ENCODE data around the gene TREX2.

The TREX2 gene

GRCh38 chrX:153487590-153488071, 41.8 kb upstream of the TREX2 start:
- H3K4me3 ChIP-seq (ENCODE audit: low read depth in 1 of 2, low read length in 2 of 2), result no peak overlapping the region
- H3K9me3 ChIP-seq (ENCODE audit: low read length), result no peaks in the 10 kb centered on the region
- no peak overlapping the region for H3K9ac ChIP-seq (ENCODE audit: low read length)
- H3K36me3 ChIP-seq (ENCODE audit: insufficient read depth, low read length), result no peaks in the 10 kb centered on the region
- peaks cover 0 to 9% of the 10 kb centered on the region in 2 donors for H3K27me3 ChIP-seq (ENCODE audit: control insufficient read depth in 1 of 2, insufficient read depth in 2 of 2, low read length in 2 of 2)
- no peak overlapping the region for H3K27ac ChIP-seq (ENCODE audit: low read depth, low read length)
- no peaks in the 10 kb centered on the region for H3K4me1 ChIP-seq (ENCODE audit: insufficient read depth, low read length)

GRCh38 chrX:153486171-153486570, 40.3 kb upstream of the TREX2 start:
- no peak overlapping the region for H3K27ac ChIP-seq (ENCODE audit: low read depth, low read length)
- H3K27me3 ChIP-seq (ENCODE audit: control insufficient read depth in 1 of 2, insufficient read depth in 2 of 2, low read length in 2 of 2), result peaks cover 0 to 9% of the 10 kb centered on the region in 2 donors
- no peaks in the 10 kb centered on the region for H3K36me3 ChIP-seq (ENCODE audit: insufficient read depth, low read length)
- H3K4me3 ChIP-seq (ENCODE audit: low read depth in 1 of 2, low read length in 2 of 2), result no peak overlapping the region
- H3K9me3 ChIP-seq (ENCODE audit: low read length), result no peaks in the 10 kb centered on the region
- H3K9ac ChIP-seq (ENCODE audit: low read length), result no peak overlapping the region
- H3K4me1 ChIP-seq (ENCODE audit: insufficient read depth, low read length), result no peaks in the 10 kb centered on the region

DNA sequence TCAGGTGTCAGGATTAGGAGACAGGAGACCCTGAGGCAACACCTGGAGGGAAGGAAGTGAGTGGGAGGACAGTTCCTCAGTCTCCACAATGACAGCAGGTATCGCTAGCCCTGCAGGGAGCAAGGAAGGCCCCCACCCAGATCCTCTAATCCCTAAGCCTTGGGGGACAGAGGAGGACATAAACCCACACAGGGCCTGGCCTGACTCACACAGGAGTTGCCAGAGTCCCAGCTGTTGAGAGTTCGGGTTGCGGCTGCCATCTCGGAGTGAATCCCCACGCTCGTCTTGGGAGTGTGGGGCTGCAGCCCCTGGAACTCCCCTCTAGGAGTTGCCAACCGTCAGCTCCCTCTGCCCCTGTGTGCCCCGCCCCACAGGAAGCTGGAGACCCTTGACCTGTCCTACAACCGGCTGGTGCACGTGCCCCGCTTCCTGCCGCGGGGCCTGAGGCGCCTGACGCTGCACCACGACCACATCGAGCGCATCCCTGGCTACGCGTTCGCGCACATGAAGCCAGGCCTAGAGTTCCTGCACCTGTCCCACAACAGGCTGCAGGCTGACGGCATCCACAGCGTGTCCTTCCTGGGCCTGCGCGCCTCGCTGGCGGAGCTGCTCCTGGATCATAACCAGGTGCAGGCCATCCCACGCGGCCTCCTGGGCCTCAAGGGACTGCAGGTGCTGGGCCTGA, 39.7 kb upstream of the TREX2 start:
- Histone ChIP-seq H3K4me3 (ENCODE audit: low read depth in 1 of 2, low read length in 2 of 2) (no peak overlapping the region), H3K27ac (ENCODE audit: low read depth, low read length) (no peak overlapping the region), H3K27me3 (ENCODE audit: control insufficient read depth in 1 of 2, insufficient read depth in 2 of 2, low read length in 2 of 2) (peaks cover 0 to 12% of the 10 kb centered on the region in 2 donors), H3K4me1 (ENCODE audit: insufficient read depth, low read length) (no peaks in the 10 kb centered on the region), H3K36me3 (ENCODE audit: insufficient read depth, low read length) (no peaks in the 10 kb centered on the region), H3K9ac (ENCODE audit: low read length) (no peak overlapping the region), H3K9me3 (ENCODE audit: low read length) (no peaks in the 10 kb centered on the region)

DNA sequence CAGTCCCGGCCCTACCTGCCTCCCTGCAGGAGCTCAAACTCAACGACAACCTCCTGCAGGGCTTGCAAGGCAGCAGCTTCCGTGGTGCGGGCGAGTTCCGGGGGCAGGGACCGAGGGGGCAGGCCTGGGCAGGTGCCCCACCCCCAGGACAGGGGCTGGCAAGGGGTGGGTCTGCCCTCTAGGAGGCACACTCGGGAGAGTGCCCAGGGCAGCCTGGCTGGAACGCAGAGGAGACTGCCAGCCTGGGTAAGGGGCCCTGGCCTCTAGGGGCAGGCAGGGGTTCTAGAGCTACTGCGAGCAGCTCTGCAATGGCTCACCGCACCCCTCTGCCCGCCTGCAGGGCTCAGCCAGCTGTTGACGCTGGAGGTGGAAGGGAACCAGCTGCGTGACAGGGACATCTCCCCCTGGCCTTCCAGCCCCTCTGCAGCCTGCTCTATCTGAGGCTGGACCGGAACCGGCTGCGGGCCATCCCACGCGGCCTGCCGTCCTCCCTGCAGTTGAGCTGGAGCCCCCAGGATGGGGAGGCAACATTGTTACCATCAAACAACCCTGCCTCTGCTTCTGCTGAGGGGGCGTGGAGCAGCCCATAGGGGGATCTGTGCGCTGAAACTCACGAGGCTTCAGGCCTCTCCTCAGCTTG, 36.6 kb upstream of the TREX2 start:
- H3K27me3 ChIP-seq (ENCODE audit: control insufficient read depth in 1 of 2, insufficient read depth in 2 of 2, low read length in 2 of 2), result peaks cover 0 to 21% of the 10 kb centered on the region in 2 donors
- H3K4me1 ChIP-seq (ENCODE audit: insufficient read depth, low read length), result no peaks in the 10 kb centered on the region
- no peak overlapping the region for H3K9ac ChIP-seq (ENCODE audit: low read length)
- H3K27ac ChIP-seq (ENCODE audit: low read depth, low read length), result no peak overlapping the region
- no peak overlapping the region for H3K4me3 ChIP-seq (ENCODE audit: low read depth in 1 of 2, low read length in 2 of 2)
- H3K9me3 ChIP-seq (ENCODE audit: low read length), result no peaks in the 10 kb centered on the region
- no peaks in the 10 kb centered on the region for H3K36me3 ChIP-seq (ENCODE audit: insufficient read depth, low read length)

GRCh38 chrX:153481043-153481442, 35.2 kb upstream of the TREX2 start:
- H3K4me3 ChIP-seq (ENCODE audit: low read depth in 1 of 2, low read length in 2 of 2), result no peak overlapping the region
- peaks cover 0 to 21% of the 10 kb centered on the region in 2 donors for H3K27me3 ChIP-seq (ENCODE audit: control insufficient read depth in 1 of 2, insufficient read depth in 2 of 2, low read length in 2 of 2)
- H3K9ac ChIP-seq (ENCODE audit: low read length), result no peak overlapping the region
- no peak overlapping the region for H3K27ac ChIP-seq (ENCODE audit: low read depth, low read length)
- no peaks in the 10 kb centered on the region for H3K9me3 ChIP-seq (ENCODE audit: low read length)
- no peaks in the 10 kb centered on the region for H3K36me3 ChIP-seq (ENCODE audit: insufficient read depth, low read length)
- H3K4me1 ChIP-seq (ENCODE audit: insufficient read depth, low read length), result no peaks in the 10 kb centered on the region

DNA sequence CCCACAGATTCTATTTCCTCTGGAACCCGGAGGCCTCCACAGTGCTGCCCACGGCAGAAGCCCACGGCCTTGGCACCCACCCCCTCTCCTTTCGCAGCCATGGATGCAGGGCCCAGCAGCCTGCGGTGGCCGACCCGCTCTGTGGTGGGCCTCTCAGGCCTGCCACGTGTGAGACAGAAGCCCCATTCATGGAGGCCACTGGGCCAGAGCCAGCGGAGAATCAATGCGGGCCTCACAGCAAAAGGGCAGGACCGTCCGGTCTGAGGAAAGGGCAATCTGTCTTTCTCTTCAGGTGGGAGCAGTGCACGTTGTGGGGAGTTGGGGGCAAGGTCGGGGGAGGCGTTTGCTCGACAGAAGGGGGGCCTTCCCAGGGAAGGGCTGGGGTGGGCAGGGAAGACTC, 32.9 kb upstream of the TREX2 start:
- Histone ChIP-seq H3K4me1 (ENCODE audit: insufficient read depth, low read length) (no peaks in the 10 kb centered on the region), H3K27ac (ENCODE audit: low read depth, low read length) (no peak overlapping the region), H3K4me3 (ENCODE audit: low read depth in 1 of 2, low read length in 2 of 2) (no peak overlapping the region), H3K27me3 (ENCODE audit: control insufficient read depth in 1 of 2, insufficient read depth in 2 of 2, low read length in 2 of 2) (peaks cover 0 to 28% of the 10 kb centered on the region in 2 donors), H3K36me3 (ENCODE audit: insufficient read depth, low read length) (no peaks in the 10 kb centered on the region), H3K9me3 (ENCODE audit: low read length) (no peaks in the 10 kb centered on the region), H3K9ac (ENCODE audit: low read length) (no peak overlapping the region)

- Histone ChIP-seq H3K4me3 (ENCODE audit: low read depth in 1 of 2, low read length in 2 of 2) (no peak overlapping the region), H3K36me3 (ENCODE audit: insufficient read depth, low read length) (no peaks in the 10 kb centered on the region), H3K4me1 (ENCODE audit: insufficient read depth, low read length) (no peaks in the 10 kb centered on the region), H3K9me3 (ENCODE audit: low read length) (no peaks in the 10 kb centered on the region), H3K27ac (ENCODE audit: low read depth, low read length) (no peak overlapping the region), H3K9ac (ENCODE audit: low read length) (no peak overlapping the region), H3K27me3 (ENCODE audit: control insufficient read depth in 1 of 2, insufficient read depth in 2 of 2, low read length in 2 of 2) (peaks cover 0 to 30% of the 10 kb centered on the region in 2 donors)
Observed at GRCh38 chrX:153477901-153478300, 32.0 kb upstream of the TREX2 start.

GRCh38 chrX:153477364-153477857, 31.6 kb upstream of the TREX2 start:
- Histone ChIP-seq H3K36me3 (ENCODE audit: insufficient read depth, low read length) (no peaks in the 10 kb centered on the region), H3K9ac (ENCODE audit: low read length) (no peak overlapping the region), H3K27ac (ENCODE audit: low read depth, low read length) (no peak overlapping the region), H3K27me3 (ENCODE audit: control insufficient read depth in 1 of 2, insufficient read depth in 2 of 2, low read length in 2 of 2) (peaks cover 0 to 30% of the 10 kb centered on the region in 2 donors), H3K9me3 (ENCODE audit: low read length) (no peaks in the 10 kb centered on the region), H3K4me1 (ENCODE audit: insufficient read depth, low read length) (no peaks in the 10 kb centered on the region), H3K4me3 (ENCODE audit: low read depth in 1 of 2, low read length in 2 of 2) (no peak overlapping the region)

- no peak overlapping the region for H3K9ac ChIP-seq (ENCODE audit: low read length)
- peaks cover 0 to 30% of the 10 kb centered on the region in 2 donors for H3K27me3 ChIP-seq (ENCODE audit: control insufficient read depth in 1 of 2, insufficient read depth in 2 of 2, low read length in 2 of 2)
- no peak overlapping the region for H3K4me3 ChIP-seq (ENCODE audit: low read depth in 1 of 2, low read length in 2 of 2)
- H3K36me3 ChIP-seq (ENCODE audit: insufficient read depth, low read length), result no peaks in the 10 kb centered on the region
- H3K4me1 ChIP-seq (ENCODE audit: insufficient read depth, low read length), result no peaks in the 10 kb centered on the region
- no peak overlapping the region for H3K27ac ChIP-seq (ENCODE audit: low read depth, low read length)
- H3K9me3 ChIP-seq (ENCODE audit: low read length), result no peaks in the 10 kb centered on the region
Observed at GRCh38 chrX:153476666-153477363, 31.0 kb upstream of the TREX2 start.

- Histone ChIP-seq H3K4me3 (ENCODE audit: low read depth in 1 of 2, low read length in 2 of 2) (no peak overlapping the region), H3K9me3 (ENCODE audit: low read length) (no peaks in the 10 kb centered on the region), H3K27ac (ENCODE audit: low read depth, low read length) (no peak overlapping the region), H3K4me1 (ENCODE audit: insufficient read depth, low read length) (no peaks in the 10 kb centered on the region), H3K36me3 (ENCODE audit: insufficient read depth, low read length) (no peaks in the 10 kb centered on the region), H3K9ac (ENCODE audit: low read length) (no peak overlapping the region), H3K27me3 (ENCODE audit: control insufficient read depth in 1 of 2, insufficient read depth in 2 of 2, low read length in 2 of 2) (peaks cover 0 to 29% of the 10 kb centered on the region in 2 donors)
Observed at GRCh38 chrX:153475751-153476281, 30.0 kb upstream of the TREX2 start.

DNA sequence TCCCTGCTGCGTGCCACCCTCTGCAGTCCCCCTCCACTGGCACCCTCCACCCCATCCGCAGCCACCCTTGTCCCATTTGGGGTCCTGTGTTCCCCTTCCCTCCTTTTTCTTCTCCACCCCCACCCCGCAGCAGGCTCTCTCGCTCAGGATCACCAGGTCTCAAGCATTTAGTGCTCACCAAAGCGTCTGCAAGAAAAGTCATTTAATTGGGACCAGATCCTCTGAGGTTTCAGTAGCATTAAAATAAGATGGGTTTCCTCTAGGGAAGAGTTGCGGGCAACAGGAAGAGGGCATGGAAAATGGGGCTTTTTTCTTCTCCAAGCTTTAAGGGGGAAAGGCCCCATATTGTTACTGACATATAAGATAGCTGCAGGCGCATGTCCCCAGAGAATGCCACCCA, 29.4 kb upstream of the TREX2 start:
- Histone ChIP-seq H3K4me1 (ENCODE audit: insufficient read depth, low read length) (no peaks in the 10 kb centered on the region), H3K27me3 (ENCODE audit: control insufficient read depth in 1 of 2, insufficient read depth in 2 of 2, low read length in 2 of 2) (peaks cover 0 to 25% of the 10 kb centered on the region in 2 donors), H3K4me3 (ENCODE audit: low read depth in 1 of 2, low read length in 2 of 2) (no peak overlapping the region), H3K27ac (ENCODE audit: low read depth, low read length) (no peak overlapping the region), H3K36me3 (ENCODE audit: insufficient read depth, low read length) (no peaks in the 10 kb centered on the region), H3K9me3 (ENCODE audit: low read length) (no peaks in the 10 kb centered on the region), H3K9ac (ENCODE audit: low read length) (no peak overlapping the region)

All from muscle layer of colon (tissue), 2 donors.